ENCODE results near the gene TTC19. TPM values are rescaled to one million over a fixed set of nuclear protein-coding genes. Genes with fewer than 3 reads are reported as not detected.

Gene TTC19
- total RNA-seq, 3 donors from 2014 or later (not counting 1 experiment from before 2014, with no cell fraction given): 40.1 to 42.3 (median 40.2) TPM

- Histone ChIP-seq H3K27ac (ENCODE audit: low read length) (no peak overlapping the region), H3K4me3 (ENCODE audit: low read length) (no peak overlapping the region), H3K9me3 (ENCODE audit: control insufficient read depth, insufficient read depth, low read length) (no peaks in the 10 kb centered on the region), H3K4me1 (ENCODE audit: control insufficient read depth, insufficient read depth, low read length) (no peaks in the 10 kb centered on the region), H3K36me3 (ENCODE audit: control insufficient read depth, insufficient read depth, low read length) (peaks cover 79% of the 10 kb centered on the region), H3K27me3 (ENCODE audit: control insufficient read depth, insufficient read depth, low read length) (no peaks in the 10 kb centered on the region)
- no peak for ATAC-seq
- Mint-ChIP-seq H3K27ac (peak overlapping the region; percentile 5 to 35), H3K36me3 (peaks cover 25% of the 10 kb centered on the region), H3K27me3 (ENCODE audit: low read depth in 2 of 2) (no peaks in the 10 kb centered on the region), H3K4me3 (no peak overlapping the region), H3K9me3 (no peaks in the 10 kb centered on the region), H3K4me1 (peaks cover 0 to 8% of the 10 kb centered on the region in 2 donors)
- intact Hi-C loops (cut with micrococcal nuclease): no loop called here
- no peak for TF ChIP-seq CTCF (IDR thresholded peaks at IDR 0.05)
- no peak for DNase-seq
- WGBS (ENCODE audit: insufficient coverage): 100% methylated on average over 2 of the region's 2 CpGs
Measured at GRCh38 chr17:16061631-16062030, 62.0 kb downstream of the TTC19 start.

GRCh38 chr17:16066125-16066524, 66.5 kb downstream of the TTC19 start:
- 100% methylated on average over 2 of the region's 4 CpGs for WGBS (ENCODE audit: insufficient coverage)
- Histone ChIP-seq H3K36me3 (ENCODE audit: control insufficient read depth, insufficient read depth, low read length) (peaks cover 83% of the 10 kb centered on the region), H3K4me3 (ENCODE audit: low read length) (no peak overlapping the region), H3K27ac (ENCODE audit: low read length) (no peak overlapping the region), H3K4me1 (ENCODE audit: control insufficient read depth, insufficient read depth, low read length) (no peaks in the 10 kb centered on the region), H3K9me3 (ENCODE audit: control insufficient read depth, insufficient read depth, low read length) (no peaks in the 10 kb centered on the region), H3K27me3 (ENCODE audit: control insufficient read depth, insufficient read depth, low read length) (no peaks in the 10 kb centered on the region)
- H3K4me3 Mint-ChIP-seq: no peak overlapping the region
- peak overlapping the region; percentile 23 to 25 for H3K27ac Mint-ChIP-seq
- intact Hi-C loops (cut with micrococcal nuclease): no loop called here
- no peak for DNase-seq
- no peak for ATAC-seq
- TF ChIP-seq CTCF (IDR thresholded peaks at IDR 0.05): no peak
- peaks cover 0 to 8% of the 10 kb centered on the region in 2 donors for H3K4me1 Mint-ChIP-seq
- H3K36me3 Mint-ChIP-seq: peaks cover 28% of the 10 kb centered on the region
- no peaks in the 10 kb centered on the region for H3K27me3 Mint-ChIP-seq (ENCODE audit: low read depth in 2 of 2)
- H3K9me3 Mint-ChIP-seq: no peaks in the 10 kb centered on the region

GRCh38 chr17:16068323-16068722, 68.7 kb downstream of the TTC19 start:
- Mint-ChIP-seq H3K9me3 (no peaks in the 10 kb centered on the region), H3K4me1 (no peaks in the 10 kb centered on the region), H3K36me3 (peaks cover 17% of the 10 kb centered on the region), H3K27me3 (ENCODE audit: low read depth in 2 of 2) (no peaks in the 10 kb centered on the region), H3K4me3 (no peak overlapping the region), H3K27ac (no peak overlapping the region)
- no peak overlapping the region for H3K4me3 ChIP-seq (ENCODE audit: low read length)
- ATAC-seq (no peak), DNase-seq (no peak)
- no peak for TF ChIP-seq CTCF (IDR thresholded peaks at IDR 0.05)
- H3K27me3 ChIP-seq (ENCODE audit: control insufficient read depth, insufficient read depth, low read length): no peaks in the 10 kb centered on the region
- peaks cover 82% of the 10 kb centered on the region for H3K36me3 ChIP-seq (ENCODE audit: control insufficient read depth, insufficient read depth, low read length)
- intact Hi-C loops (cut with micrococcal nuclease): no loop called here
- no peaks in the 10 kb centered on the region for H3K4me1 ChIP-seq (ENCODE audit: control insufficient read depth, insufficient read depth, low read length)
- no peaks in the 10 kb centered on the region for H3K9me3 ChIP-seq (ENCODE audit: control insufficient read depth, insufficient read depth, low read length)
- no peak overlapping the region for H3K27ac ChIP-seq (ENCODE audit: low read length)

GRCh38 chr17:16072031-16072430, 72.4 kb downstream of the TTC19 start:
- no peak for TF ChIP-seq CTCF (IDR thresholded peaks at IDR 0.05)
- H3K36me3 Mint-ChIP-seq: peaks cover 17% of the 10 kb centered on the region

More at GRCh38 chr17:16072031-16072430, 72.4 kb downstream of the TTC19 start:
- Histone ChIP-seq H3K4me1 (ENCODE audit: control insufficient read depth, insufficient read depth, low read length) (no peaks in the 10 kb centered on the region), H3K27ac (ENCODE audit: low read length) (no peak overlapping the region), H3K36me3 (ENCODE audit: control insufficient read depth, insufficient read depth, low read length) (peaks cover 87% of the 10 kb centered on the region), H3K4me3 (ENCODE audit: low read length) (no peak overlapping the region), H3K9me3 (ENCODE audit: control insufficient read depth, insufficient read depth, low read length) (no peaks in the 10 kb centered on the region), H3K27me3 (ENCODE audit: control insufficient read depth, insufficient read depth, low read length) (no peaks in the 10 kb centered on the region)
- peaks cover 0 to 12% of the 10 kb centered on the region in 2 donors for H3K4me1 Mint-ChIP-seq
- H3K27me3 Mint-ChIP-seq (ENCODE audit: low read depth in 2 of 2): no peaks in the 10 kb centered on the region
- no peak overlapping the region for H3K27ac Mint-ChIP-seq
- no peaks in the 10 kb centered on the region for H3K9me3 Mint-ChIP-seq
- intact Hi-C loops (cut with micrococcal nuclease): no loop called here
- WGBS (ENCODE audit: insufficient coverage): no CpG with 5 or more reads among the region's 1 CpG
- no peak overlapping the region for H3K4me3 Mint-ChIP-seq
- ATAC-seq (no peak), DNase-seq (no peak)
